ENCODE measurements around the gene BAIAP2L2.

The BAIAP2L2 gene

DNA sequence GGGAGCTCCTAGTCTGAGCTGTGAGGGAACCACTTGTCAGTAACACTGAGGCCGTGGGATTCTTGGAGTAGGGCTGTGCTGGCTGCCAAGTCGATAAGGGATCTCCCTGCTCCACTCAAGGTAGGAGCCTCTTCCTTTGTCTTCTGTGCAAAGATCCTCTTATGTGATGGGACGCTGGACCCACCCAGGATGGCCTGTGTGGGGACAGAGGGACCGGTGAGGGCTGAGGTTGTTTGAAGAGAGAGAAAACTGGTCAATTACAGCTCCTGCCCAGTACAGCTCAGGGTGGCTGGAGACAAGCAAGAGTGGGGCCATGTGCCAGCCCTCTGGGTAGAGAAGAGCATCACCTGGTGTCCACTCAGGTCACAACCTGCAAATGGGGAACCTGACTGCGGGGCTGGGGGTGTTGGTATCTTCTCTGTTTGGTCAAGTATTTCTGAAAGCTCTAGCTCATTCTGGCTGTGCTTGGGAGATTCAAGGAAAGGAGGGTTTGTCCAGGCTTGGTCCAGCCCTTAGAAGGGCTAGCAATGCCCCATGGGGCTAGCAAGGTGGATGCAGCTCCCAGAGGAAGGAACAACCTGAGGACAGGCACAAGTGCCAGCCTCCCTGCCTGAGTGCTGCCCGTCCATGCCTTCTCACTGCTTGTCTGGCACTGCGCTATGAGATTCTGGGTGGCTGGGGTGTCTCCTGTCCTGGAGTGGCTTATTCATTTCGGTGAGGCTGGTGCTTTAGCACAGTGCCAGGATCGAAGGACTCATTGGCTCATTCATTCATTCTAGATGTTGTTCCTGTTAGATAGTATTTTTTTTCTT is 27.6 kb upstream of the BAIAP2L2 start:
- Histone ChIP-seq H2BK12ac (ENCODE audit: low read length) (no peak overlapping the region), H3K4ac (ENCODE audit: low read length) (peak overlapping the region; percentile 76), H3K4me1 (ENCODE audit: control insufficient read depth in 2 of 2, insufficient read depth in 1 of 2, low read depth in 1 of 2, low read length in 2 of 2) (no peaks in the 10 kb centered on the region), H2BK5ac (ENCODE audit: low read length) (no peak overlapping the region), H3K9ac (ENCODE audit: low read depth, low read length, poor library complexity) (no peak overlapping the region), H3K4me2 (ENCODE audit: insufficient read depth, low read length, poor library complexity, severe bottlenecking) (no peak overlapping the region), H3K27ac (replicated peaks; ENCODE audit: low read length) (no peak overlapping the region), H3K18ac (ENCODE audit: low read length) (peak overlapping the region; percentile 27), H2AK5ac (ENCODE audit: low read depth, low read length) (no peak overlapping the region), H3K14ac (ENCODE audit: low read length) (peak overlapping the region; percentile 71), H3K23ac (ENCODE audit: low read depth, low read length, poor library complexity) (no peak overlapping the region), H3K9me3 (replicated peaks in 1 of 2; ENCODE audit: control insufficient read depth in 2 of 2, insufficient read depth in 1 of 2, low read depth in 1 of 2, low read length in 2 of 2) (peaks cover 0 to 2% of the 10 kb centered on the region in 2 donors), H3K36me3 (replicated peaks in 1 of 2; ENCODE audit: control insufficient read depth in 2 of 2, insufficient read depth in 2 of 2, low read length in 2 of 2) (peaks cover 3 to 6% of the 10 kb centered on the region in 2 donors), H2BK15ac (ENCODE audit: low read length) (no peak overlapping the region), H4K8ac (ENCODE audit: low read depth, low read length) (no peak overlapping the region), H3K79me1 (ENCODE audit: low read depth, low read length) (no peaks in the 10 kb centered on the region), H4K91ac (ENCODE audit: low read depth, low read length, poor library complexity) (no peak overlapping the region), H2AFZ (ENCODE audit: low read length) (no peak overlapping the region), H3K4me3 (ENCODE audit: low read length in 2 of 2) (no peak overlapping the region), H3K27me3 (ENCODE audit: control insufficient read depth in 3 of 3, insufficient read depth in 3 of 3, low read depth in 1 of 3, low read length in 3 of 3) (no peaks in the 10 kb centered on the region), H2BK120ac (ENCODE audit: low read depth, low read length) (no peak overlapping the region)
- no peak for DNase-seq (ENCODE audit: low spot score)
- WGBS, 2 donors (ENCODE audit: extremely low coverage in 2 of 2, insufficient read length in 2 of 2, insufficient replicate concordance in 1 of 2) = no CpG with 5 or more reads among the region's 9 CpGs

DNA sequence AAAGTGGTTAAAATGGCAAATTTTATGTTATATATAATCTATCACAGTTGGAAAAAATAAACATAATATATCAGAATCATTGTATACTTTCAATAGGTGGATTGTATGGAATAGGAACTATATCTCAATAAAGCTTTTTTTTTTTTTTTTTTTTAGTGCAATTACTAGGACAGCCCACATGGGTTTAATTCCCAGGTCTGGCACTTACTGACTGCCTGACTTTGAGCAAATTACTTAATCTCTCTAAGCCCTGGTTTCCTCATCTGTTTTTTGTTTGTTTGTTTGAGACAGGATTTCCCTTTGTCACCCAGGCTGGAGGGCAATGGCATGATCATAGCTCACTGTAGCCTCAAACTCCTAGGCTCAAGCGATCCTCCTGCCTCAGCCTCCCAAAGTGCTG is 26.1 kb upstream of the BAIAP2L2 start:
- Histone ChIP-seq H4K8ac (ENCODE audit: low read depth, low read length) (no peak overlapping the region), H3K4ac (ENCODE audit: low read length) (no peak overlapping the region), H3K27ac (replicated peaks; ENCODE audit: low read length) (no peak overlapping the region), H2BK5ac (ENCODE audit: low read length) (no peak overlapping the region), H3K23ac (ENCODE audit: low read depth, low read length, poor library complexity) (no peak overlapping the region), H2AK5ac (ENCODE audit: low read depth, low read length) (no peak overlapping the region), H3K18ac (ENCODE audit: low read length) (no peak overlapping the region), H3K4me2 (ENCODE audit: insufficient read depth, low read length, poor library complexity, severe bottlenecking) (no peak overlapping the region), H3K79me1 (ENCODE audit: low read depth, low read length) (no peaks in the 10 kb centered on the region), H3K14ac (ENCODE audit: low read length) (no peak overlapping the region), H3K4me1 (ENCODE audit: control insufficient read depth in 2 of 2, insufficient read depth in 1 of 2, low read depth in 1 of 2, low read length in 2 of 2) (no peaks in the 10 kb centered on the region), H3K9ac (ENCODE audit: low read depth, low read length, poor library complexity) (no peak overlapping the region), H4K91ac (ENCODE audit: low read depth, low read length, poor library complexity) (no peak overlapping the region), H2AFZ (ENCODE audit: low read length) (no peak overlapping the region), H3K4me3 (ENCODE audit: low read length in 2 of 2) (no peak overlapping the region), H2BK12ac (ENCODE audit: low read length) (no peak overlapping the region), H2BK120ac (ENCODE audit: low read depth, low read length) (no peak overlapping the region), H3K36me3 (replicated peaks in 1 of 2; ENCODE audit: control insufficient read depth in 2 of 2, insufficient read depth in 2 of 2, low read length in 2 of 2) (peaks cover 4 to 6% of the 10 kb centered on the region in 2 donors), H3K27me3 (ENCODE audit: control insufficient read depth in 3 of 3, insufficient read depth in 3 of 3, low read depth in 1 of 3, low read length in 3 of 3) (no peaks in the 10 kb centered on the region), H3K9me3 (replicated peaks in 1 of 2; ENCODE audit: control insufficient read depth in 2 of 2, insufficient read depth in 1 of 2, low read depth in 1 of 2, low read length in 2 of 2) (no peaks in the 10 kb centered on the region), H2BK15ac (ENCODE audit: low read length) (no peak overlapping the region)
- no peak for DNase-seq (ENCODE audit: low spot score)
- WGBS, 2 donors (ENCODE audit: extremely low coverage in 2 of 2, insufficient read length in 2 of 2, insufficient replicate concordance in 1 of 2) = no CpG with 5 or more reads among the region's 1 CpG

DNA sequence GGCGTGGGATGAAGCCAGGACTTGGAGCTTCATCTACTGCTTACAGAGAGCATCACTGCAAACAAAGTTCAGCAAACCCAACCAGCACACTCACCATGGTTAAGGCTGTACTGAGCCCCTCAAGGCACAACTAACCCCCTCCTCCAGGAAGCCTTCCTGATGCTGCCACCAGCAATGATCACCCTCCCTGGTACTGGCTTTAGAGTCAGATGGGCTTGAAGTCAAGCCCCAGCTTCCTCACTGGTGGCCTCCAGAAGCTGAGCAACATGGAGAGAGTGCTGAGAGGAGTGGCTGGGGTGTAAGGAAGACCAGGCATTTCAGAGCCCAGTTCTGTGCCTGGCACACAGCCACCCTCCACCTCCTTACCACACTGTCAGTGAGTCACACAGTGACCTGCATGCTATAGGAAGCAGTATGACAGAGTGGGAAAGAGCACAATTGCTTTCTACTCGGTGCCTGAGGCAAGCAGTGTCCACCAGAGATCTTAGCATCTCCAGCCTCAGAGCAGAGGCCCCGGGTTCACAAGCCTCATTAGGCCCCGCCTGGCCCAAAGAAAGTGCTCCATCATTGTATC is 24.7 kb upstream of the BAIAP2L2 start:
- Histone ChIP-seq H2BK12ac (ENCODE audit: low read length) (no peak overlapping the region), H2AK5ac (ENCODE audit: low read depth, low read length) (no peak overlapping the region), H2BK5ac (ENCODE audit: low read length) (no peak overlapping the region), H3K9ac (ENCODE audit: low read depth, low read length, poor library complexity) (no peak overlapping the region), H3K4me1 (ENCODE audit: control insufficient read depth in 2 of 2, insufficient read depth in 1 of 2, low read depth in 1 of 2, low read length in 2 of 2) (no peaks in the 10 kb centered on the region), H3K14ac (ENCODE audit: low read length) (no peak overlapping the region), H3K18ac (ENCODE audit: low read length) (no peak overlapping the region), H3K4me2 (ENCODE audit: insufficient read depth, low read length, poor library complexity, severe bottlenecking) (no peak overlapping the region), H2BK120ac (ENCODE audit: low read depth, low read length) (no peak overlapping the region), H3K79me1 (ENCODE audit: low read depth, low read length) (no peaks in the 10 kb centered on the region), H2AFZ (ENCODE audit: low read length) (no peak overlapping the region), H3K36me3 (replicated peaks in 1 of 2; ENCODE audit: control insufficient read depth in 2 of 2, insufficient read depth in 2 of 2, low read length in 2 of 2) (peaks cover 4 to 6% of the 10 kb centered on the region in 2 donors), H3K9me3 (replicated peaks in 1 of 2; ENCODE audit: control insufficient read depth in 2 of 2, insufficient read depth in 1 of 2, low read depth in 1 of 2, low read length in 2 of 2) (no peaks in the 10 kb centered on the region), H3K23ac (ENCODE audit: low read depth, low read length, poor library complexity) (no peak overlapping the region), H3K27me3 (ENCODE audit: control insufficient read depth in 3 of 3, insufficient read depth in 3 of 3, low read depth in 1 of 3, low read length in 3 of 3) (no peaks in the 10 kb centered on the region), H3K4ac (ENCODE audit: low read length) (peak overlapping the region; percentile 78), H4K8ac (ENCODE audit: low read depth, low read length) (no peak overlapping the region), H3K4me3 (ENCODE audit: low read length in 2 of 2) (no peak overlapping the region), H2BK15ac (ENCODE audit: low read length) (no peak overlapping the region), H4K91ac (ENCODE audit: low read depth, low read length, poor library complexity) (no peak overlapping the region), H3K27ac (replicated peaks; ENCODE audit: low read length) (no peak overlapping the region)
- DNase-seq (ENCODE audit: low spot score) = no peak
- WGBS, 2 donors (ENCODE audit: extremely low coverage in 2 of 2, insufficient read length in 2 of 2, insufficient replicate concordance in 1 of 2) = no CpG with 5 or more reads among the region's 4 CpGs

DNA sequence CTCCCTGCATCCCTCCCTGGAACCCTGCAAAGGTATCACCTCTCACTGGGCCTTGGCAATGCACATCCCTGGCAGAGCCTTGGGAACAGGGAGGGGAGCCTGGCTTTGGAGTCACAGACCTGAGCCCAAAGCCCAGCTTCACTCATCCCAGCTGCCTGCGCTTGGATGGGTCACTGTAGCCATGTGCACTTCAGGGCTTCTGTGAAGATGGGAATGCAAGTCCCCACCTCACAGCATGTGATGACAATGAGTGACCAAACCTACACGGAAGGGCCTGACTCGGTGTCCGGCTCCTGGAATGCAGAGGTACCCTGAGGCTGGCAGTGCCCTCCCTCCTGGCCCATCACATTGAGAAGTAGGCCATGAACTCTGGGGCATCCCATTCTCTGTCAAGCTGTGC is 22.8 kb upstream of the BAIAP2L2 start:
- no peak overlapping the region for H3K14ac ChIP-seq (ENCODE audit: low read length)
- H2BK5ac ChIP-seq (ENCODE audit: low read length) = no peak overlapping the region
- no peak overlapping the region for H3K9ac ChIP-seq (ENCODE audit: low read depth, low read length, poor library complexity)
- H3K4me1 ChIP-seq (ENCODE audit: control insufficient read depth in 2 of 2, insufficient read depth in 1 of 2, low read depth in 1 of 2, low read length in 2 of 2) = no peaks in the 10 kb centered on the region
- H2AFZ ChIP-seq (ENCODE audit: low read length) = no peak overlapping the region
- H3K4ac ChIP-seq (ENCODE audit: low read length) = no peak overlapping the region
- no peaks in the 10 kb centered on the region for H3K9me3 ChIP-seq (replicated peaks in 1 of 2; ENCODE audit: control insufficient read depth in 2 of 2, insufficient read depth in 1 of 2, low read depth in 1 of 2, low read length in 2 of 2)
- no peak overlapping the region for H4K8ac ChIP-seq (ENCODE audit: low read depth, low read length)
- H3K4me2 ChIP-seq (ENCODE audit: insufficient read depth, low read length, poor library complexity, severe bottlenecking) = no peak overlapping the region
- H3K23ac ChIP-seq (ENCODE audit: low read depth, low read length, poor library complexity) = no peak overlapping the region
- H3K27ac ChIP-seq (replicated peaks; ENCODE audit: low read length) = no peak overlapping the region
- no peak overlapping the region for H2BK15ac ChIP-seq (ENCODE audit: low read length)
- no peak for DNase-seq (ENCODE audit: low spot score)
- no peak overlapping the region for H2AK5ac ChIP-seq (ENCODE audit: low read depth, low read length)
- H3K79me1 ChIP-seq (ENCODE audit: low read depth, low read length) = no peaks in the 10 kb centered on the region
- H3K36me3 ChIP-seq (replicated peaks in 1 of 2; ENCODE audit: control insufficient read depth in 2 of 2, insufficient read depth in 2 of 2, low read length in 2 of 2) = peaks cover 4 to 6% of the 10 kb centered on the region in 2 donors
- H4K91ac ChIP-seq (ENCODE audit: low read depth, low read length, poor library complexity) = no peak overlapping the region
- H3K4me3 ChIP-seq (ENCODE audit: low read length in 2 of 2) = no peak overlapping the region
- H2BK12ac ChIP-seq (ENCODE audit: low read length) = no peak overlapping the region
- H3K18ac ChIP-seq (ENCODE audit: low read length) = no peak overlapping the region
- no peaks in the 10 kb centered on the region for H3K27me3 ChIP-seq (ENCODE audit: control insufficient read depth in 3 of 3, insufficient read depth in 3 of 3, low read depth in 1 of 3, low read length in 3 of 3)
- H2BK120ac ChIP-seq (ENCODE audit: low read depth, low read length) = no peak overlapping the region
- no CpG with 5 or more reads among the region's 4 CpGs for WGBS, 2 donors (ENCODE audit: extremely low coverage in 2 of 2, insufficient read length in 2 of 2, insufficient replicate concordance in 1 of 2)

All from neuronal stem cell (in vitro differentiated cells).